ENCODE measurements around the gene STXBP4.

DNA sequence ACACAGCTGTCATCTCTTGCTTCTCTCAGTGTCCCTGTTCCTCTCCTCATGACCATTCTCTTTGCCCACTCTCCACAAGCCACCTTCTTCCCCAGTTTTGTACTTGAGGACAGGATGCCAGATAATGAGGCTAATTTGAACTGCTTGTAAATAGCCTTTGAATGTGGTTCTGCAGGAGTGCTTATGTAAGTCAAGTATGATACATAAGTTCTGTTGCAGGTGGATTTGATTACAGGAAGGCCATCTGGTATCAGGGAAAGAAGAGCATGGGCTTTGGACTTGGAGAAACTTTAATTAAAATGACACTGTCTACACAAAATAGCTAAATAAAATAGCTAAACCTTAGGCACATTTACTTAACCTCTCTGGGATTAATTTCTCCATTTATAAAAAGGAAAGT lies 176.0 kb downstream of the STXBP4 start:
- TF ChIP-seq, protein P1, sequence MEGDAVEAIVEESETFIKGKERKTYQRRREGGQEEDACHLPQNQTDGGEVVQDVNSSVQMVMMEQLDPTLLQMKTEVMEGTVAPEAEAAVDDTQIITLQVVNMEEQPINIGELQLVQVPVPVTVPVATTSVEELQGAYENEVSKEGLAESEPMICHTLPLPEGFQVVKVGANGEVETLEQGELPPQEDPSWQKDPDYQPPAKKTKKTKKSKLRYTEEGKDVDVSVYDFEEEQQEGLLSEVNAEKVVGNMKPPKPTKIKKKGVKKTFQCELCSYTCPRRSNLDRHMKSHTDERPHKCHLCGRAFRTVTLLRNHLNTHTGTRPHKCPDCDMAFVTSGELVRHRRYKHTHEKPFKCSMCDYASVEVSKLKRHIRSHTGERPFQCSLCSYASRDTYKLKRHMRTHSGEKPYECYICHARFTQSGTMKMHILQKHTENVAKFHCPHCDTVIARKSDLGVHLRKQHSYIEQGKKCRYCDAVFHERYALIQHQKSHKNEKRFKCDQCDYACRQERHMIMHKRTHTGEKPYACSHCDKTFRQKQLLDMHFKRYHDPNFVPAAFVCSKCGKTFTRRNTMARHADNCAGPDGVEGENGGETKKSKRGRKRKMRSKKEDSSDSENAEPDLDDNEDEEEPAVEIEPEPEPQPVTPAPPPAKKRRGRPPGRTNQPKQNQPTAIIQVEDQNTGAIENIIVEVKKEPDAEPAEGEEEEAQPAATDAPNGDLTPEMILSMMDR (IDR thresholded peaks at IDR 0.05) = no peak
- no peak for TF ChIP-seq POLR2A (IDR thresholded peaks at IDR 0.05)
